ENCODE data around the gene KDM2A. TPM values are rescaled to one million over a fixed set of nuclear protein-coding genes. Genes with fewer than 3 reads are reported as not detected.
A peak's percentile ranks its signal among the peaks of the same experiment; 100 is the strongest.

KDM2A gene
- total RNA-seq, 1 experiment from 2014 or later = 65.3 TPM

GRCh38 chr11:67238894-67239782 is 120.1 kb downstream of the KDM2A start:
- H3K27me3 ChIP-seq (ENCODE audit: low read length) = no peaks in the 10 kb centered on the region
- no TSS peak for BruUV-seq (replicated peaks)
- no peaks in the 10 kb centered on the region for H3K9me3 ChIP-seq (ENCODE audit: low read length)
- ChIA-PET CTCF (interaction anchor here (0.5 to 1.2 kb wide), 5 partner anchors 24 to 158 kb away, joined by 3 to 6 read pairs (median 4); partner anchors contain the start of gene KDM2A), POLR2A (ENCODE audit: unreplicated experiment) (interaction anchor here (0.6 to 1.1 kb wide), 4 partner anchors 37 to 135 kb away, joined by 3 read pairs; partner anchors contain the start of gene KDM2A)
- peak overlapping the region; percentile 81 for H3K4me2 ChIP-seq (ENCODE audit: low read length)
- TF ChIP-seq EZH2 (IDR thresholded peaks at IDR 0.05; ENCODE audit: low read length, unreplicated experiment) (no peak), CTCF (conservative IDR thresholded peaks at IDR 0.05; ENCODE audit: low read depth, low read length) (no peak), EZH2phosphoT487 (IDR thresholded peaks at IDR 0.05; ENCODE audit: borderline replicate concordance, low read length) (no peak)
- intact Hi-C loops (cut with micrococcal nuclease) = loop anchor here (5.0 kb wide), 2 partner anchors 42 to 77 kb away; no protein-coding TSS in a partner anchor
- H3K36me3 ChIP-seq (ENCODE audit: low read depth, low read length) = peaks cover 24% of the 10 kb centered on the region
- peak overlapping the region; percentile 89 for H3K4me3 ChIP-seq (ENCODE audit: low read length)
- no peaks in the 10 kb centered on the region for H3K9me2 ChIP-seq (replicated peaks; ENCODE audit: low read length)
- peak overlapping the region; percentile 63 for H3K27ac ChIP-seq (ENCODE audit: low read length)
- peak overlapping the region; percentile 17 for H2AFZ ChIP-seq (ENCODE audit: low read length)
- ATAC-seq (peak; percentile 2; the same call in 1 of the 2 replicates), DNase-seq (peak; percentile 27)
- peaks cover 67% of the 10 kb centered on the region for H3K79me2 ChIP-seq (ENCODE audit: low read length)
- H4K20me1 ChIP-seq (ENCODE audit: low read length) = peaks cover 35% of the 10 kb centered on the region
- peaks cover 29% of the 10 kb centered on the region for H3K4me1 ChIP-seq (ENCODE audit: insufficient read depth, low read length)
- H3F3A ChIP-seq (ENCODE audit: low read length, unreplicated experiment) = peaks cover 12% of the 10 kb centered on the region
- peak overlapping the region; percentile 19 for H3K9ac ChIP-seq (ENCODE audit: low read length)

GRCh38 chr11:67239783-67240575 is 120.9 kb downstream of the KDM2A start:
- CTCF ChIA-PET = interaction anchor here (0.5 to 1.2 kb wide), 5 partner anchors 23 to 159 kb away, joined by 3 to 6 read pairs (median 4); partner anchors contain the start of gene KDM2A
- Histone ChIP-seq H4K20me1 (ENCODE audit: low read length) (peaks cover 40% of the 10 kb centered on the region), H3K9me2 (replicated peaks; ENCODE audit: low read length) (no peaks in the 10 kb centered on the region), H3K79me2 (ENCODE audit: low read length) (peaks cover 68% of the 10 kb centered on the region), H3K36me3 (ENCODE audit: low read depth, low read length) (peaks cover 29% of the 10 kb centered on the region), H3K27ac (ENCODE audit: low read length) (peak overlapping the region; percentile 86), H2AFZ (ENCODE audit: low read length) (no peak overlapping the region), H3K4me1 (ENCODE audit: insufficient read depth, low read length) (peaks cover 29% of the 10 kb centered on the region), H3K9me3 (ENCODE audit: low read length) (no peaks in the 10 kb centered on the region), H3K4me2 (ENCODE audit: low read length) (peak overlapping the region; percentile 94), H3K27me3 (ENCODE audit: low read length) (no peaks in the 10 kb centered on the region), H3K9ac (ENCODE audit: low read length) (peak overlapping the region; percentile 98), H3F3A (ENCODE audit: low read length, unreplicated experiment) (peaks cover 12% of the 10 kb centered on the region), H3K4me3 (ENCODE audit: low read length) (peak overlapping the region; percentile 89)
- POLR2A ChIA-PET (ENCODE audit: unreplicated experiment) = interaction anchor here (0.5 to 1.1 kb wide), 5 partner anchors 37 to 377 kb away, joined by 3 read pairs; partner anchors contain the start of gene KDM2A
- DNase-seq (peak; percentile 99), ATAC-seq (peak; percentile 90)
- TSS peak; percentile 72 for BruUV-seq (replicated peaks)
- TF ChIP-seq EZH2 (IDR thresholded peaks at IDR 0.05; ENCODE audit: low read length, unreplicated experiment) (no peak), EZH2phosphoT487 (IDR thresholded peaks at IDR 0.05; ENCODE audit: borderline replicate concordance, low read length) (no peak), CTCF (conservative IDR thresholded peaks at IDR 0.05; ENCODE audit: low read depth, low read length) (no peak)
- intact Hi-C loops (cut with micrococcal nuclease) = loop anchor here (2.0 to 10.0 kb wide), 4 partner anchors 43 to 185 kb away; partner anchors contain the start of gene RHOD
